ENCODE results near the gene MAD2L1.

Gene MAD2L1

GRCh38 chr4:120025516-120025915, 41.1 kb downstream of the MAD2L1 start:
- Histone ChIP-seq H3K27ac (ENCODE audit: low read depth, low read length) (no peak overlapping the region), H3K4me3 (ENCODE audit: low read length) (no peak overlapping the region), H3K27me3 (ENCODE audit: insufficient read depth, low read length) (no peaks in the 10 kb centered on the region), H3K9me3 (ENCODE audit: insufficient read depth, low read depth, low read length) (no peaks in the 10 kb centered on the region), H3K36me3 (ENCODE audit: insufficient read depth, low read length) (no peaks in the 10 kb centered on the region), H3K9ac (ENCODE audit: low read depth, low read length) (no peak overlapping the region), H3K4me1 (ENCODE audit: insufficient read depth, low read length) (no peaks in the 10 kb centered on the region)
- 100% methylated on average over 1 of the region's 1 CpG for WGBS

DNA sequence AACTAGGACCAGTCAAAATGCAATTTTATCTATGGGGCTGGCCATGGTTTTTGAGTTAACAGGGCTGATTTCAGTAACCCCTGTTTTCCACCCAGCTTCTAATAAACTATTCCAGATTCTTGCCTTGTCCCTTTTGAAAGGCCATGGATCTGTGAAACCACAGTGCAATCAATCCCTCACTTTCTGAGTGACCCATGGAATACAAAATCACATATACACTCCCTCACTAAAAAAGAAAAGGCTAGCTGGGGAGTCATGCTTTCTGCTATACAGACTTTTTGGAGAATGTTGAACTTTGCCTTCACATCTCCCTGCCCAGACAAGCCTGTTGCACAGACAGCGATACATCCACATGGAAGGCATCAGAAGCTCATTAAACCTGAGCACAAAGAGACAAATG, 47.9 kb downstream of the MAD2L1 start:
- H3K36me3 ChIP-seq (ENCODE audit: insufficient read depth, low read length) = no peaks in the 10 kb centered on the region
- H3K4me1 ChIP-seq (ENCODE audit: insufficient read depth, low read length) = no peaks in the 10 kb centered on the region
- no peak overlapping the region for H3K27ac ChIP-seq (ENCODE audit: low read depth, low read length)
- no peaks in the 10 kb centered on the region for H3K27me3 ChIP-seq (ENCODE audit: insufficient read depth, low read length)
- H3K9ac ChIP-seq (ENCODE audit: low read depth, low read length) = no peak overlapping the region
- no peaks in the 10 kb centered on the region for H3K9me3 ChIP-seq (ENCODE audit: insufficient read depth, low read depth, low read length)
- 100% methylated on average over 1 of the region's 1 CpG for WGBS
- no peak overlapping the region for H3K4me3 ChIP-seq (ENCODE audit: low read length)

GRCh38 chr4:120017939-120018692, 48.5 kb downstream of the MAD2L1 start:
- no peaks in the 10 kb centered on the region for H3K27me3 ChIP-seq (ENCODE audit: insufficient read depth, low read length)
- no peaks in the 10 kb centered on the region for H3K4me1 ChIP-seq (ENCODE audit: insufficient read depth, low read length)
- no peak overlapping the region for H3K27ac ChIP-seq (ENCODE audit: low read depth, low read length)
- WGBS = 96% methylated on average over 6 of the region's 6 CpGs
- H3K36me3 ChIP-seq (ENCODE audit: insufficient read depth, low read length) = no peaks in the 10 kb centered on the region
- no peaks in the 10 kb centered on the region for H3K9me3 ChIP-seq (ENCODE audit: insufficient read depth, low read depth, low read length)
- H3K4me3 ChIP-seq (ENCODE audit: low read length) = no peak overlapping the region
- no peak overlapping the region for H3K9ac ChIP-seq (ENCODE audit: low read depth, low read length)

DNA sequence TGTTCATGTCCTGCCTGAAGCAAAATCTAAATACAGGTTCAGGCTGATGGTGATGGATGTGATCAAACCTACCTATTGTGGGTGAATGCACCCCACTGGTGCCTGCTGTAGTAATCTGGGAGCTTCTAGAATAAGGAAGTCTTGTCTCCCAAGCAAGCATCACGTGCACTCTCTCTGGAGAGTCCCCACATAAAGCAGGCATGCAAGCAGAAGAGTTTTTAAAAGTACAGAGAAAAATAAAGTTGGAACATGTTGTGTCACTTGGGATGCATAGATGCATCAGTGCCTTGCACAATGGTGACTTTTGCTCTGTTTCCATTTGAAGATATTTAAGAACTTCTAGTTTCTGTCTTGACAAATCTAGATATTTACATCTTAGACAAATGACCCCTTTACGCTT, 54.9 kb downstream of the MAD2L1 start:
- Histone ChIP-seq H3K4me3 (ENCODE audit: low read length) (no peak overlapping the region), H3K27me3 (ENCODE audit: insufficient read depth, low read length) (peaks cover 2% of the 10 kb centered on the region; the same call in 1 of the 2 replicates), H3K27ac (ENCODE audit: low read depth, low read length) (no peak overlapping the region), H3K9me3 (ENCODE audit: insufficient read depth, low read depth, low read length) (no peaks in the 10 kb centered on the region), H3K4me1 (ENCODE audit: insufficient read depth, low read length) (no peaks in the 10 kb centered on the region), H3K9ac (ENCODE audit: low read depth, low read length) (no peak overlapping the region), H3K36me3 (ENCODE audit: insufficient read depth, low read length) (no peaks in the 10 kb centered on the region)
- 60% methylated on average over 2 of the region's 2 CpGs for WGBS

- Histone ChIP-seq H3K9me3 (ENCODE audit: insufficient read depth, low read depth, low read length) (no peaks in the 10 kb centered on the region; the same call in 1 of the 2 replicates), H3K4me3 (ENCODE audit: low read length) (no peak overlapping the region), H3K4me1 (ENCODE audit: insufficient read depth, low read length) (no peaks in the 10 kb centered on the region), H3K27ac (ENCODE audit: low read depth, low read length) (no peak overlapping the region), H3K27me3 (ENCODE audit: insufficient read depth, low read length) (peaks cover 2% of the 10 kb centered on the region; the same call in 1 of the 2 replicates), H3K9ac (ENCODE audit: low read depth, low read length) (no peak overlapping the region), H3K36me3 (ENCODE audit: insufficient read depth, low read length) (no peaks in the 10 kb centered on the region)
- 96% methylated on average over 4 of the region's 4 CpGs for WGBS
Measured at GRCh38 chr4:120010646-120011045, 56.0 kb downstream of the MAD2L1 start.

DNA sequence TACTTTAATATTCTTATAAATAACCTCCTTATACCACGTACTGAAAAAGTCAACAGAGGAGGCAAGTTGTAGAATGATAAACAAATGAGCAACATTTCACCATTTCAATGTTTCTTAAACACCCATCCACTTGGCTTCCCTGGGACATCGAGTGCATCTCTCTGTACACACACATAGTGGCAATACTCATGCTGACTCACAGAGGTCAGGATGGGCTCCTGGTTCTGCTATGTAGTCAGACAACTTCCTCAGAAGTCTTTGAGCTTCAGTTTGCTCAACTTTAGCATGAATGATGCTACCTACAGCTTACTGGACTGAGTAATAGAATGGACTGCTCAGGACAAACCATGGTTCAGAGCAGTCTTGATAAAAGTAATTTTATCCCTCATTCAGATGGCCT, 56.9 kb downstream of the MAD2L1 start:
- Histone ChIP-seq H3K36me3 (ENCODE audit: insufficient read depth, low read length) (no peaks in the 10 kb centered on the region), H3K4me3 (ENCODE audit: low read length) (no peak overlapping the region), H3K4me1 (ENCODE audit: insufficient read depth, low read length) (peaks cover 6% of the 10 kb centered on the region; the same call in 1 of the 2 replicates), H3K9me3 (ENCODE audit: insufficient read depth, low read depth, low read length) (no peaks in the 10 kb centered on the region; the same call in 1 of the 2 replicates), H3K27ac (ENCODE audit: low read depth, low read length) (no peak overlapping the region), H3K9ac (ENCODE audit: low read depth, low read length) (no peak overlapping the region), H3K27me3 (ENCODE audit: insufficient read depth, low read length) (peaks cover 2% of the 10 kb centered on the region; the same call in 1 of the 2 replicates)
- WGBS = 61% methylated on average over 2 of the region's 2 CpGs

DNA sequence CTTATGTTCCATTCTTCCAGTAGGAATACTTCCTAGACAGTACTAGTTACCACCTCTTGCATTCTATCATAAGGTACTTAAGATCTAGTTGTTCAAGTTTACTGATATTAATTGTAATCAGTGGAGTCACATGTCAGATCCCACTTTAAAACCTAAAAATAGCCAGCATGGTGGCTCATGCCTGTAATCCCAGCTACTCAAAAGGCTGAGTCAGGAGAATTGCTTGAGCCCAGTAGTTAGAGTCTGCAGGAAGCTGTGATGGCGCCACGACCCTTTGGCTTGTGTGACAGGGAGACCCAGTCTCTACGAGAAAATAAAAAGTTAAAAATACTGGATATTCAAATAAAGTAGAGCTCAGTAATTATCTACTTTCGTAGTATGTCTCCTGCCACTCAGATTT, 57.7 kb downstream of the MAD2L1 start:
- H3K9me3 ChIP-seq (ENCODE audit: insufficient read depth, low read depth, low read length) = no peaks in the 10 kb centered on the region; the same call in 1 of the 2 replicates
- H3K27ac ChIP-seq (ENCODE audit: low read depth, low read length) = no peak overlapping the region
- peaks cover 6% of the 10 kb centered on the region; the same call in 1 of the 2 replicates for H3K4me1 ChIP-seq (ENCODE audit: insufficient read depth, low read length)
- no peaks in the 10 kb centered on the region for H3K36me3 ChIP-seq (ENCODE audit: insufficient read depth, low read length)
- peaks cover 2% of the 10 kb centered on the region; the same call in 1 of the 2 replicates for H3K27me3 ChIP-seq (ENCODE audit: insufficient read depth, low read length)
- no peak overlapping the region for H3K4me3 ChIP-seq (ENCODE audit: low read length)
- no peak overlapping the region for H3K9ac ChIP-seq (ENCODE audit: low read depth, low read length)
- WGBS = 90% methylated on average over 4 of the region's 4 CpGs

- H3K9me3 ChIP-seq (ENCODE audit: insufficient read depth, low read depth, low read length) = no peaks in the 10 kb centered on the region; the same call in 1 of the 2 replicates
- WGBS = 97% methylated on average over 5 of the region's 5 CpGs
- no peaks in the 10 kb centered on the region for H3K36me3 ChIP-seq (ENCODE audit: insufficient read depth, low read length)
- H3K9ac ChIP-seq (ENCODE audit: low read depth, low read length) = no peak overlapping the region
- peaks cover 2% of the 10 kb centered on the region; the same call in 1 of the 2 replicates for H3K27me3 ChIP-seq (ENCODE audit: insufficient read depth, low read length)
- H3K4me1 ChIP-seq (ENCODE audit: insufficient read depth, low read length) = peaks cover 6% of the 10 kb centered on the region; the same call in 1 of the 2 replicates
- H3K4me3 ChIP-seq (ENCODE audit: low read length) = no peak overlapping the region
- H3K27ac ChIP-seq (ENCODE audit: low read depth, low read length) = no peak overlapping the region
Measured at GRCh38 chr4:120007896-120008436, 58.7 kb downstream of the MAD2L1 start.

GRCh38 chr4:120007191-120007871, 59.3 kb downstream of the MAD2L1 start:
- Histone ChIP-seq H3K36me3 (ENCODE audit: insufficient read depth, low read length) (peaks cover 6% of the 10 kb centered on the region; the same call in 1 of the 2 replicates), H3K4me1 (ENCODE audit: insufficient read depth, low read length) (peaks cover 6% of the 10 kb centered on the region; the same call in 1 of the 2 replicates), H3K27me3 (ENCODE audit: insufficient read depth, low read length) (peaks cover 2% of the 10 kb centered on the region; the same call in 1 of the 2 replicates), H3K9ac (ENCODE audit: low read depth, low read length) (no peak overlapping the region), H3K27ac (ENCODE audit: low read depth, low read length) (no peak overlapping the region), H3K9me3 (ENCODE audit: insufficient read depth, low read depth, low read length) (no peaks in the 10 kb centered on the region; the same call in 1 of the 2 replicates), H3K4me3 (ENCODE audit: low read length) (no peak overlapping the region)
- WGBS = 88% methylated on average over 4 of the region's 5 CpGs
